Endometrial microvascular endothelial cells (primary cell): Measurements from ENCODE around the gene PCDHA4. TPM values are rescaled to one million over a fixed set of nuclear protein-coding genes. Genes with fewer than 3 reads are reported as not detected.
"Not testable (repeated sequence)": the region's sequence is repeated elsewhere in the genome, so short reads cannot be mapped to it uniquely, and the experiment has no call there.

Source experiments
- in situ Hi-C: cut with HindIII; loops from 2 replicates; pipeline ENCODE4 v1.10.0; 2017; ENCODE audit warnings: low sequenced_read_pairs, low pct_unique_long_range_greater_than_20kb; ENCODE audit errors: inconsistent ontology term
- total RNA-seq: library from RNA; depleted of rRNA; stranded (reverse); fragments of >200 nt; gene quantifications from one replicate; pipeline ENCODE4 v1.2.3, GENCODE V29; 2015; ENCODE audit errors: inconsistent ontology term

The PCDHA4 gene
- total RNA-seq, 1 donor from 2014 or later, result not detected

GRCh38 chr5:140808241-140808888 lies 1.5 kb downstream of the PCDHA4 start:
- in situ Hi-C loops, result not testable (repeated sequence)

DNA sequence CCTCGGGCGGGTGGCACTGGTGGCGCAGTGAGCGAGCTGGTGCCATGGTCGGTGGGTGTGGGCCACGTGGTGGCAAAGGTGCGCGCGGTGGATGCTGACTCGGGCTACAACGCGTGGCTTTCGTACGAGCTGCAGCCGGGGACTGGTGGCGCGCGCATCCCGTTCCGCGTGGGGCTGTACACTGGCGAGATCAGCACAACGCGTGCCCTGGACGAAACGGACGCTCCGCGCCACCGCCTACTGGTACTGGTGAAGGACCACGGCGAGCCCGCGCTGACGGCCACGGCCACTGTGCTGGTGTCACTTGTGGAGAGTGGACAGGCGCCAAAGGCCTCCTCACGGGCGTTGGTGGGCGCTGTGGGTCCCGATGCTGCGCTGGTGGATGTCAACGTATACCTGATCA lies 2.0 kb downstream of the PCDHA4 start:
- in situ Hi-C loops, result no loop called here

DNA sequence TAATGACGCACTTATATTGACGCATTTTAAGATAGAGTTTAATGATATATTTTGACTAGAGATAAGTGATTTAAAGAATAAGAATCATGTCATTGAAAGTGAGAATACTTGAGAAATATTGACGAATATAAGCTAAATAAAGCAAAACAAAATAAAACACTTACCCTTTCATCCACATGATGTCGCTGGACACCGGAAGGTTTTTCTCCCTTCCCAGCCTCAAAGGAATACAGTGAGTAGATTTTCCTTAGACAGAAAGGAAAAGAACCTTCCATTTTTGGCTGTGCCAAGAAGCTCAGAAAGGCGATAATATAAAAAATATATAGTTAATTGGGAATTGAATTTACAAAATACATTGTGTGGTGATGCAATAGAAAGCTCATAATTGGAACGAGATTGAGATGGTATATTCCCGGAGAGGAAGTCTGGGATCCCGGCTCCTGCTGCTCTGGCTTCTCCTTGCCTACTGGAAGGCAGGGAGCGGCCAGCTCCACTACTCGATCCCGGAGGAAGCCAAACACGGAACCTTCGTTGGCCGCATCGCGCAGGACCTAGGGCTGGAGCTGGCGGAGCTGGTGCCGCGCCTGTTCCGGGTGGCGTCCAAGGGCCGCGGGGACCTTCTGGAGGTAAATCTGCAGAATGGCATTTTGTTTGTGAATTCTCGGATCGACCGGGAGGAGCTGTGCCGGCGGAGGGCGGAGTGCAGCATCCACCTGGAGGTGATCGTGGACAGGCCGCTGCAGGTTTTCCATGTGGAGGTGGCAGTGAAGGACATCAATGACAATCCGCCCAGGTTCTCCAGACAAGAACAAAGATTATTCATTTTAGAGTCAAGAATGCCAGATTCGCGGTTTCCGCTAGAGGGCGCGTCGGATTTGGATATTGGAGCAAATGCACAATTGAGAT lies 14.8 kb downstream of the PCDHA4 start, which contains the start of gene PCDHA5:
TSS of gene PCDHA5 (plus strand) at position 239 of the 906 bp plus-strand sequence.
- in situ Hi-C loops, result no loop called here

DNA sequence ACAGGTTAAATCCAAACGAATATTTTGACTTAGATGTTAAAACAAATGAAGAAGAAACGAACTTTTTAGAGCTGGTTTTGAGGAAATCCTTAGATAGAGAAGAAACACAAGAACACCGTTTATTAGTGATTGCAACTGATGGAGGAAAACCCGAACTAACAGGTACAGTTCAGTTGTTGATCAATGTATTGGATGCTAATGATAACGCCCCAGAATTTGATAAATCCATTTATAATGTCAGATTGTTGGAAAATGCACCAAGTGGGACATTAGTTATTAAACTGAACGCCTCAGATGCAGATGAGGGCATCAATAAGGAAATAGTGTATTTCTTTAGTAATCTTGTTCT lies 15.4 kb downstream of the PCDHA4 start:
- in situ Hi-C loops, result no loop called here

DNA sequence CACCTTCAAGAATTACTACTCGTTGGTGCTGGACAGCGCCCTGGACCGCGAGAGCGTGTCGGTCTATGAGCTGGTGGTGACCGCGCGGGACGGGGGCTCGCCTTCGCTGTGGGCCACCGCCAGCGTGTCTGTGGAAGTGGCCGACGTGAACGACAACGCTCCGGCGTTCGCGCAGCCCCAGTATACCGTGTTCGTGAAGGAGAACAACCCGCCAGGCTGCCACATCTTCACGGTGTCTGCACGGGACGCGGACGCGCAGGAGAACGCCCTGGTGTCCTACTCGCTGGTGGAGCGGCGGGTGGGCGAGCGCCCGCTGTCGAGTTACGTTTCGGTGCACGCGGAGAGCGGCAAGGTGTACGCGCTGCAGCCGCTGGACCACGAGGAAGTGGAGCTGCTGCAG lies 16.1 kb downstream of the PCDHA4 start:
- in situ Hi-C loops, result not testable (repeated sequence)

DNA sequence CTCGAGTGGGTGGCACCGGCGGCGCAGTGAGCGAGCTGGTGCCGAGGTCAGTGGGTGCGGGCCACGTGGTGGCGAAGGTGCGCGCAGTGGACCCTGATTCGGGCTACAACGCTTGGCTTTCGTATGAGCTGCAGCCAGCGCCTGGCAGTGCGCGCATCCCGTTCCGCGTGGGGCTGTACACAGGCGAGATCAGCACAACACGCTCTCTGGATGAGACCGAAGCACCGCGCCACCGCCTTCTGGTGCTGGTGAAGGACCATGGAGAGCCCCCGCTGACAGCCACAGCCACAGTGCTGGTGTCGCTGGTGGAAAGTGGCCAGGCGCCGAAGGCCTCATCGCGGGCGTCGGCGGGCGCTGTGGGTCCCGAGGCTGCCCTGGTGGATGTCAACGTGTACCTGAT lies 16.6 kb downstream of the PCDHA4 start:
- in situ Hi-C loops, result no loop called here

GRCh38 chr5:140827704-140828361 lies 21.0 kb downstream of the PCDHA4 start, which contains the start of gene PCDHA6:
TSS of gene PCDHA6 (plus strand) at chr5:140827960. CDS start at chr5:140828092, 132 bp downstream.
- in situ Hi-C loops, result no loop called here

- in situ Hi-C loops, result no loop called here
Measured at GRCh38 chr5:140828362-140828737, 21.5 kb downstream of the PCDHA4 start.

DNA sequence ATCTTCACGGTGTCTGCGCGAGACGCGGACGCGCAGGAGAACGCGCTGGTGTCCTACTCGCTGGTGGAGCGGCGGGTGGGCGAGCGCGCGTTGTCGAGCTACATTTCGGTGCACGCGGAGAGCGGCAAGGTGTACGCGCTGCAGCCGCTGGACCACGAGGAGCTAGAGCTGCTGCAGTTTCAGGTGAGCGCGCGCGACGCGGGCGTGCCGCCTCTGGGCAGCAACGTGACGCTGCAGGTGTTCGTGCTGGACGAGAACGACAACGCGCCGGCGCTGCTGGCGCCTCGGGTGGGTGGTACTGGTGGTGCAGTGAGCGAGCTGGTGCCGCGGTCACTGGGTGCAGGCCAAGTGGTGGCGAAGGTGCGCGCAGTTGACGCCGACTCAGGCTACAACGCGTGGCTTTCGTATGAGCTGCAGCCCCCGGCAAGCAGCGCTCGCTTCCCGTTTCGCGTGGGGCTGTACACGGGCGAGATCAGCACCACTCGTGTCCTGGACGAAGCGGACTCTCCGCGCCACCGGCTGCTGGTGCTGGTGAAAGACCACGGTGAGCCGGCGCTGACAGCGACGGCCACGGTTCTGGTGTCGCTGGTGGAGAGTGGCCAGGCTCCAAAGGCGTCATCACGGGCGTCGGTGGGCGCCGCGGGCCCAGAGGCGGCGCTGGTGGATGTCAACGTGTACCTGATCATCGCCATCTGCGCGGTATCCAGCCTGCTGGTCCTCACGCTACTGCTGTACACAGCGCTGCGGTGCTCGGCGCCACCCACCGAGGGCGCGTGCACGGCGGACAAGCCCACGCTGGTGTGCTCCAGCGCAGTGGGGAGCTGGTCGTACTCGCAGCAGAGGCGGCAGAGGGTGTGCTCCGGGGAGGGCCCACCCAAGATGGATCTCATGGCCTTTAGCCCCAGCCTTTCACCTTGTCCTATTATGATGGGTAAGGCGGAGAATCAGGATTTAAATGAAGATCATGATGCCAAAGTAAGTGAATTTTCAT lies 22.9 kb downstream of the PCDHA4 start:
- in situ Hi-C loops, result not testable (repeated sequence)

DNA sequence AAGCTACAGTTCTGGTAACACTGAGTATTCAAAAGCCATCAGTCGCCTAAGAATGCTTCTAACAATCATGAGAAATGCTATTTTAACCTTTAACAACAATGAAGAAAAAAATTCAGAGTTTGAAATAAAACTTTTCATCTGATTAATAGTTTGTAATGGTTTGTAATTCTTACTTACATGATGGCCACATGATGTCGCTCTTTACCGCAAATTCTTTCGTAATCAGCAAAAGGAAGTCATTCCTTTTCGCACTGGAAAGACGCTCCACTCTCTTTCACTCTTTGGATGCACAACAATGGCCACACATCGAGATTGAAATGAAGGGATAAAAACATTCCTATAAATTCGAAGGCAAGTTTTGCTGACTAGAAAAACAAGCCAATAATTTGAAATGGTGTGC lies 27.1 kb downstream of the PCDHA4 start, which contains the start of gene PCDHA7:
TSS of gene PCDHA7 (plus strand) at position 277 of the 400 bp plus-strand sequence. CDS start at position 392, 115 bp downstream.
- in situ Hi-C loops, result no loop called here

GRCh38 chr5:140834439-140835008 lies 27.7 kb downstream of the PCDHA4 start:
- in situ Hi-C loops, result not testable (repeated sequence)

GRCh38 chr5:140835622-140836510 lies 29.0 kb downstream of the PCDHA4 start:
- in situ Hi-C loops, result no loop called here

GRCh38 chr5:140840978-140841962 lies 34.4 kb downstream of the PCDHA4 start, which contains the start of gene PCDHA8:
TSS of gene PCDHA8 (plus strand) at chr5:140841187. CDS start at chr5:140841322, 135 bp downstream.
- in situ Hi-C loops, result no loop called here

- in situ Hi-C loops, result no loop called here
Measured at GRCh38 chr5:140842798-140843733, 36.2 kb downstream of the PCDHA4 start.
